OCI-LY7 (cell line): ENCODE results near the gene FCRL6. TPM values are rescaled to one million over a fixed set of nuclear protein-coding genes. Genes with fewer than 3 reads are reported as not detected.

Source experiments
- BruUV-seq: library from RNA; stranded (reverse); fragments of 400-500 nt; replicated peaks from 2 replicates; lab custom pipeline; 2021; lab: Mats Ljungman, UMichigan
- CTCF ChIA-PET: fragments of 300-600 bp; sonication (Branson Sonifier 250); formaldehyde crosslinking; loops from one replicate; lab custom pipeline; 2022; ENCODE audit warnings: antibody characterized with exemption; ENCODE audit not compliant: unreplicated experiment; lab: Charles Lee
- POLR2A ChIA-PET: fragments of 300-600 bp; sonication (Branson Sonifier 250); formaldehyde crosslinking; loops from one replicate; lab custom pipeline; 2022; ENCODE audit warnings: antibody characterized with exemption; lab: Charles Lee
- DNase-seq: peaks from one replicate; pipeline ENCODE4 v3.0.0-alpha.2; 2015; ENCODE audit warnings: low spot score
- H2AFZ ChIP-seq: fragments of 200-600 bp; sonication (generic), shearing (Covaris generic); 2 replicates; pipeline ENCODE4 v1.6.1; 2014; ENCODE audit warnings: mild to moderate bottlenecking, antibody characterized with exemption, low read length, moderate library complexity
- H3K27ac ChIP-seq: fragments of 200-600 bp; sonication (generic); 2 replicates; pipeline ENCODE4 v1.5.1; 2014; ENCODE audit warnings: mixed run types, low read depth, mild to moderate bottlenecking, moderate library complexity, low read length, inconsistent platforms; ENCODE audit not compliant: poor library complexity, severe bottlenecking
- H3K36me3 ChIP-seq: fragments of 200-600 bp; sonication (generic); 2 replicates; pipeline ENCODE4 v1.6.1; 2014; ENCODE audit warnings: mild to moderate bottlenecking, antibody characterized with exemption, low read length, moderate library complexity, mixed read lengths; ENCODE audit not compliant: insufficient read depth
- H3K4me1 ChIP-seq: fragments of 200-600 bp; sonication (generic); 2 replicates; pipeline ENCODE4 v1.5.1; 2014; ENCODE audit warnings: mild to moderate bottlenecking, low read length; ENCODE audit not compliant: insufficient read depth, poor library complexity, severe bottlenecking
- H3K4me2 ChIP-seq: fragments of 200-600 bp; sonication (generic); 2 replicates; pipeline ENCODE4 v1.6.1; 2014; ENCODE audit warnings: mild to moderate bottlenecking, low read length
- H3K4me3 ChIP-seq: fragments of 200-600 bp; sonication (generic); 2 replicates; pipeline ENCODE4 v1.5.1; 2014; ENCODE audit warnings: mild to moderate bottlenecking, low read depth, low read length; ENCODE audit not compliant: poor library complexity, severe bottlenecking
- H3K79me2 ChIP-seq: fragments of 200-600 bp; sonication (generic); 2 replicates; pipeline ENCODE4 v1.6.1; 2016; ENCODE audit warnings: low read depth, mild to moderate bottlenecking, low read length, moderate library complexity, mixed read lengths; ENCODE audit not compliant: insufficient read depth
- H3K9me2 ChIP-seq: fragments of 200-600 bp; sonication (generic); 2 replicates; pipeline ENCODE4 v1.6.1; 2016; ENCODE audit warnings: mild to moderate bottlenecking, low read length, mixed read lengths; ENCODE audit not compliant: insufficient read depth
- H3K9me3 ChIP-seq: fragments of 200-600 bp; sonication (generic); 2 replicates; pipeline ENCODE4 v1.6.1; 2014; ENCODE audit warnings: mild to moderate bottlenecking, mixed run types, low read length, mixed read lengths
- H4K20me1 ChIP-seq: fragments of 200-600 bp; sonication (generic); 2 replicates; pipeline ENCODE4 v1.6.1; 2014; ENCODE audit warnings: mild to moderate bottlenecking, antibody characterized with exemption, low read length, moderate library complexity, mixed read lengths; ENCODE audit not compliant: insufficient read depth
- EZH2phosphoT487 ChIP-seq: fragments of 200-600 bp; sonication (generic); IDR thresholded peaks from 2 replicates; pipeline ENCODE4 v1.6.1; 2018; ENCODE audit warnings: low read depth, borderline replicate concordance, mild to moderate bottlenecking, mixed run types, antibody characterized with exemption, low read length, moderate library complexity, mixed read lengths
- intact Hi-C: fragments of 100-400 bp; cut with micrococcal nuclease; formaldehyde crosslinking; loops from one replicate; pipeline ENCODE4 v1.10.0; 2022; ENCODE audit not compliant: unreplicated experiment
- small RNA-seq: library from RNA; depleted of rRNA; stranded (forward); fragments of <200 nt; gene quantifications from one replicate; pipeline ENCODE3, GENCODE V24; 2014
- total RNA-seq, 2 experiments: library from RNA; depleted of rRNA in 1 of 2; stranded (reverse); fragments of >200 nt in 1 of 2; shearing (Covaris generic) in 1 of 2; gene quantifications; 2 replicates each; pipeline ENCODE4 v1.2.3, GENCODE V29; 2014 to 2022
- TF ChIP-seq, protein P1 (sequence below): fragments of 200-600 bp; sonication (generic); conservative IDR thresholded peaks from 2 replicates; pipeline ENCODE4 v1.5.1; 2014; ENCODE audit warnings: mild to moderate bottlenecking, antibody characterized with exemption, low read length, moderate library complexity, mixed read lengths

FCRL6 gene
- total RNA-seq, 2 experiments from 2014 or later, result not detected

DNA sequence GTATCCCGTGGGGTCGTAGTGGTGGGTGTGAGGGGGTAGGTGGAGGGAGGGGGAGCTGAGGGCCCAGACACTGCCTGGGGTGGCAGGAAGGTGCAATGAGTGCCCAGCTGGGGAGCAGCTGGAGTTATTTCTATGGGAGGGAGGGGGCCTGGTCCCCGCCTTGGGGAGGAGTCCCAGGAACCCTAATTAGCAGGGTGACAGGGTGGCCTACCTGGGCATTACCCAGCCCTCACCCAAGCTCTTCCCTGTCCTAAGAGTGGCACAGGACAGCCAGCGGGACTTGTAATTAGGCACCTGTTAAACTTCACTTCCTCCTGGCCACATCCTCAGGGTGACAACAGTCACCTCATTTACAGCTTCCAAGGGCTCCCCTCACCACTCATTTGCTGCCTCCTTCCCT is 60.4 kb downstream of the FCRL6 start, which contains the start of gene VSIG8:
VSIG8 (minus strand) TSS at position 101 of the 400 bp plus-strand sequence. CDS start 136 bp downstream, outside the sequence.
- DNase-seq, result no peak
- ChIA-PET POLR2A (no interaction called here), CTCF (no interaction called here)
- Histone ChIP-seq H3K79me2 (no peaks in the 10 kb centered on the region), H4K20me1 (no peaks in the 10 kb centered on the region), H2AFZ (no peak within 1 kb of the TSS), H3K27ac (no peak within 1 kb of the TSS), H3K4me3 (no peak within 1 kb of the TSS), H3K9me2 (no peaks in the 10 kb centered on the region), H3K4me1 (no peaks in the 10 kb centered on the region), H3K4me2 (no peak within 1 kb of the TSS), H3K36me3 (no peaks in the 10 kb centered on the region), H3K9me3 (no peaks in the 10 kb centered on the region)
- intact Hi-C loops, result no loop called here
- TF ChIP-seq, protein P1, sequence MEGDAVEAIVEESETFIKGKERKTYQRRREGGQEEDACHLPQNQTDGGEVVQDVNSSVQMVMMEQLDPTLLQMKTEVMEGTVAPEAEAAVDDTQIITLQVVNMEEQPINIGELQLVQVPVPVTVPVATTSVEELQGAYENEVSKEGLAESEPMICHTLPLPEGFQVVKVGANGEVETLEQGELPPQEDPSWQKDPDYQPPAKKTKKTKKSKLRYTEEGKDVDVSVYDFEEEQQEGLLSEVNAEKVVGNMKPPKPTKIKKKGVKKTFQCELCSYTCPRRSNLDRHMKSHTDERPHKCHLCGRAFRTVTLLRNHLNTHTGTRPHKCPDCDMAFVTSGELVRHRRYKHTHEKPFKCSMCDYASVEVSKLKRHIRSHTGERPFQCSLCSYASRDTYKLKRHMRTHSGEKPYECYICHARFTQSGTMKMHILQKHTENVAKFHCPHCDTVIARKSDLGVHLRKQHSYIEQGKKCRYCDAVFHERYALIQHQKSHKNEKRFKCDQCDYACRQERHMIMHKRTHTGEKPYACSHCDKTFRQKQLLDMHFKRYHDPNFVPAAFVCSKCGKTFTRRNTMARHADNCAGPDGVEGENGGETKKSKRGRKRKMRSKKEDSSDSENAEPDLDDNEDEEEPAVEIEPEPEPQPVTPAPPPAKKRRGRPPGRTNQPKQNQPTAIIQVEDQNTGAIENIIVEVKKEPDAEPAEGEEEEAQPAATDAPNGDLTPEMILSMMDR, result no peak
- no peak for TF ChIP-seq EZH2phosphoT487
- BruUV-seq, result no TSS peak

DNA sequence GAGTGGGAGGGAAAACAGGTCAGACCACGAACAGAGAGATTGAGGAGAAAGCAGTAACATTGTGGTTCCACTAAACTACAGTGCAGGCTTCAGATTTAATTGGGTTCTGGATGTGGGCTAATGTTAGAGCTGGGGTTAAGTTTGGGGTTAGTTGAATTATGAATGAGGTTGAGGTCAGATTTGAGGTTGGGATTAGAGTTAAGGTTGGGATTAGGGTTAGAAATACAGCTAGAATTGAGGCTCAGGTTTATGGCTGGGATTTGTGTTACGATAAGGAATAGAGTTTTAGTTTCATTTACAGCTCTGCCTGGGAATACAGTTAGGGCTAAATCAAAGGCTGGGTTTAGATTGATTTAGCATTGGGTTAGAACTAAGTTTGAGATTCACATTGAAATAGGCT is 62.1 kb downstream of the FCRL6 start:
- no TSS peak for BruUV-seq
- CTCF ChIA-PET, result no interaction called here
- no peaks in the 10 kb centered on the region for H3K79me2 ChIP-seq
- H3K36me3 ChIP-seq, result no peaks in the 10 kb centered on the region
- H3K27ac ChIP-seq, result no peak overlapping the region
- POLR2A ChIA-PET, result interaction anchor here (1.2 kb wide), 1 partner anchor 127 kb away, joined by 3 read pairs; no protein-coding TSS in a partner anchor
- H3K4me2 ChIP-seq, result no peak overlapping the region
- no peaks in the 10 kb centered on the region for H3K4me1 ChIP-seq
- intact Hi-C loops, result no loop called here
- H2AFZ ChIP-seq, result no peak overlapping the region
- DNase-seq, result no peak
- no peak for TF ChIP-seq EZH2phosphoT487
- TF ChIP-seq, protein P1, result no peak
- H4K20me1 ChIP-seq, result no peaks in the 10 kb centered on the region
- H3K9me3 ChIP-seq, result no peaks in the 10 kb centered on the region
- H3K4me3 ChIP-seq, result no peak overlapping the region
- H3K9me2 ChIP-seq, result no peaks in the 10 kb centered on the region

Small RNA genes lying within 50 kb of the gene (small RNA-seq; reads per million reads assigned to genes)
- not detected for gene RF00570

Other genes starting within 250 kb of the FCRL6 start
- gene APCS, start 214.5 kb upstream of the FCRL6 start, total RNA-seq (2014; rRNA removed; shearing (Covaris generic)), result not detected in 2 replicates
- gene APCS, start 214.5 kb upstream of the FCRL6 start, total RNA-seq (2022), result not detected in 2 replicates
- not detected in 2 replicates for gene CRP, start 87.8 kb upstream of the FCRL6 start, total RNA-seq (2014; rRNA removed; shearing (Covaris generic))
- gene CRP, start 87.8 kb upstream of the FCRL6 start, total RNA-seq (2022), result not detected in 2 replicates
- 1.2 and 3.7 TPM in 2 replicates for gene DUSP23, start 21.4 kb upstream of the FCRL6 start, total RNA-seq (2014; rRNA removed; shearing (Covaris generic))
- 1.5 and 2.0 TPM in 2 replicates for gene DUSP23, start 21.4 kb upstream of the FCRL6 start, total RNA-seq (2022)
- gene SLAMF8, start 24.5 kb downstream of the FCRL6 start, total RNA-seq (2014; rRNA removed; shearing (Covaris generic)), result not detected in 2 replicates
- not detected in 2 replicates for gene SLAMF8, start 24.5 kb downstream of the FCRL6 start, total RNA-seq (2022)
- gene VSIG8, start 60.3 kb downstream of the FCRL6 start, total RNA-seq (2014; rRNA removed; shearing (Covaris generic)), result not detected in 2 replicates
- gene VSIG8, start 60.3 kb downstream of the FCRL6 start, total RNA-seq (2022), result not detected in 2 replicates
- 0.57 TPM in 1 of 2 replicates, not detected in the other for gene CFAP45, start 97.8 kb downstream of the FCRL6 start, total RNA-seq (2014; rRNA removed; shearing (Covaris generic))
- gene CFAP45, start 97.8 kb downstream of the FCRL6 start, total RNA-seq (2022), result 0.63 and 0.85 TPM in 2 replicates
- 193 and 260 TPM in 2 replicates for gene TAGLN2, start 123.1 kb downstream of the FCRL6 start, total RNA-seq (2014; rRNA removed; shearing (Covaris generic))
- gene TAGLN2, start 123.1 kb downstream of the FCRL6 start, total RNA-seq (2022), result 195 and 215 TPM in 2 replicates
- gene IGSF9, start 143.3 kb downstream of the FCRL6 start, total RNA-seq (2014; rRNA removed; shearing (Covaris generic)), result not detected in 2 replicates
- gene IGSF9, start 143.3 kb downstream of the FCRL6 start, total RNA-seq (2022), result not detected in 2 replicates
- gene SLAMF9, start 151.9 kb downstream of the FCRL6 start, total RNA-seq (2014; rRNA removed; shearing (Covaris generic)), result not detected in 2 replicates
- gene SLAMF9, start 151.9 kb downstream of the FCRL6 start, total RNA-seq (2022), result not detected in 2 replicates
- 4.1 and 4.2 TPM in 2 replicates for gene PIGM, start 229.6 kb downstream of the FCRL6 start, total RNA-seq (2014; rRNA removed; shearing (Covaris generic))
- gene PIGM, start 229.6 kb downstream of the FCRL6 start, total RNA-seq (2022), result 4.9 and 5.1 TPM in 2 replicates